SIG-M5 treated with dmso at 0.1 percent for 504 hours (cell line): Measurements from ENCODE around the gene FBXL13.
"Not testable (repeated sequence)": the region's sequence is repeated elsewhere in the genome, so short reads cannot be mapped to it uniquely, and the experiment has no call there.

Experiments
- DNase-seq: peaks from one replicate; lab custom pipeline; 2025; ENCODE audit not compliant: unreplicated experiment; lab: John Stamatoyannopoulos, UW

Gene FBXL13

GRCh38 chr7:103080923-103081322 is 6.3 kb upstream of the FBXL13 start:
- no peak for DNase-seq

DNA sequence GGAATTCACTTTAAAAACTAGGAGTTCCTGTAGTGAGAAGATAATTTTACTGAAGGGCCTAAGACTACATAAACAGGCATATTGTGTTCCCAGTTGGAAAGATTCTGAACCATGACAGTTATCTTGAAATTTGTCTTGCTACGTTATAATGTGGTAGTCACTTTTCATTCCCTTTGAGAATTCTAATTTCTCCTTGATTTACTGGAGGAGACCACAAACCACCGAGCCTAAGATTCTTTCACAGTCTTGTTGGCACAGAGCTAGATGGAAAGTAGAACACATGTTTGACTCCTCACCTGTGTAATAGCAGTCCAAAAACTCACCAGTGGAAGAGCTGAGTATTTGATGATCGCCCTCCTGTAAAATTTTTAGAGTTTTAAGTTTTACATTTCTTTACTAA is 5.2 kb upstream of the FBXL13 start:
- DNase-seq, result no peak

- not testable (repeated sequence) for DNase-seq
Observed at GRCh38 chr7:103078226-103078625, 3.6 kb upstream of the FBXL13 start.

DNA sequence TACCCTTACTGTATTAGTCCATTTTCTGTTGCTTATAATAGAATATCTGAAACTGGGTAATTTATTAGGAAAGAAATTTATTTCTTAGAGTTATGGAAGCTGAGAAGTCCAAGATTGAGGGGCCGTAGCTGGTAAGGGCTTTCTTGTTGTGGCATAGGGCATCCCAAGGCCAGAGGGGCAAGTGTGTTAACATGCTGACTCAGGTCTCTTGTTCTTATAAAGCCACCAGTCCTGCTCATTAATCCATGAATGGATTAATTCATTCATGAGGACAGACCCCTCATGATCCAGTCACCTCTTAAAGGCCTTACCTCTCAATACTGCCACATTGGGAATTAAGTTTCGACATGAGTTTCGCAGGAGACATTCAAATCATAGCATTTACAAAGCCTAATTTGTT is 2.7 kb upstream of the FBXL13 start:
- DNase-seq, result no peak

DNA sequence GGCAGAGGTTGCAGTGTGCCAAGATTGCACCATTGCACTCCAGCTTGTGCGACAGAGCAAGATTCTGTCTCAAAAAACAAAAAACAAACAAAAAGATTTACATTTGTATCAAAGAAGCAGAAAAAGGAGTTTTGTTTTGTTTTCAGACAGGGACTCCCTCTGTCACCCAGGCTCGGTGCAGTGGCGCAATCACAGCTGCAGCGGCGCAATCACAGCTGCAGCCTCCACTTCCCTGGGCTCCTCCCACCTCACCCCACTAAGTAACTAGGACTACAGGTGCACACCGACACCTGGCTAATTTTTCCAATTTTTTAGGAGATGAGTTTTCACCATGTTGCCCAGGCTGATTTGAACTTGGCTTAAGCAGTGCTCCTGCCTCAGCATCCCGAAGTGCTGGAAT is 2.2 kb upstream of the FBXL13 start:
- no peak for DNase-seq

GRCh38 chr7:103075337-103075918 is 832 bp upstream of the FBXL13 start:
- DNase-seq, result peak; percentile 32

- DNase-seq, result no peak
Observed at GRCh38 chr7:103073989-103074518, 542 bp downstream of the FBXL13 start.

GRCh38 chr7:103071000-103071399 is 3.6 kb downstream of the FBXL13 start:
- no peak for DNase-seq

DNA sequence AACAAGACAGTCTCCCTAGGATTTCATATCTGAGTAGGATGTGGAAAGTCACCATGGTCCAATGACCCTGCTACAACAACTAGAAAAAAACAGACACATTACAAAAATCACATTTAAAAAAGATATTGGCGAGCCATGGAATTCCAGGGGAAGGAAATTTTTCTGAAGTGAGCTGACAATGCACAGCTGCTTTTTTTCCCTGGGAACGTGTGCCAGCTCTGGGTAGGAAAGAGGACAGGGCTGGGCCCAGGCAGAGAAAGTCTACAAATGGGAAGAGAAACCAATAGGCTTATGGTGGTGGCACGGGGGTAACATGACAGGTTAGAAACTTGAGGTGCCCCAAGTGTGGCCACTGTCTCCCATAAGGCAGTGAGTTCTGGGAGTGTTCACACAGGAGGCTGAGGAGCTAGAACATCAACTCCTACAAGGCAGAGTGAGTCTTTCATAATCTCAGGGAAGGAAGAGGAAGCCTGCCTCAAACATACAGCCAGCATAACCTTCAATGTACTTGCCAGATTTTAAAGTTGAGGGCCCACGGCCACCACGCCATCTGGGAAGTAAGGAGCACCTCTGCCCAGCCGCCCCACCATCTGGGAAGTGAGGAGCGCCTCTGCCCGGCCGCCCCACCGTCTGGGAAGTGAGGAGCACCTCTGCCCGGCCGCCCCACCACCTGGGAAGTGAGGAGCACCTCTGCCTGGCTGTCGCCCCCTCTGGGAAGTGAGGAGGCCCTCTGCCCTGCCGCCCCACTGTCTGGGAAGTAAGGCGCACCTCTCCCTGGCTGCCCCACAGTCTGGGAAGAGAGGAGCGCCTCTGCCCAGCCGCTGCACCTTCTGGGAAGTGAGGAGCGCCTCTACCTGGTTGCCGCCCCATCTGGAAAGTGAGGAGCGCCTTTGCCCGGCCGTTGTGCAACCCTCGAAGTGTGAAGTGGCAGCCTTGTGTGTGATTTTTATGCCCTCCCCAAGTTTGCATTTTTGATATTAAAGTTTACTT is 5.9 kb downstream of the FBXL13 start:
- no peak for DNase-seq

- peak; percentile 12 for DNase-seq
Observed at GRCh38 chr7:103065667-103066066, 8.9 kb downstream of the FBXL13 start.

- no peak for DNase-seq
Observed at GRCh38 chr7:103063895-103064294, 10.7 kb downstream of the FBXL13 start.

GRCh38 chr7:103059471-103059870 is 15.1 kb downstream of the FBXL13 start:
- DNase-seq, result peak; percentile 5

- no peak for DNase-seq
Observed at GRCh38 chr7:103058122-103058521, 16.5 kb downstream of the FBXL13 start.

GRCh38 chr7:103056006-103056405 is 18.6 kb downstream of the FBXL13 start:
- DNase-seq, result not testable (repeated sequence)

GRCh38 chr7:103051519-103051918 is 23.1 kb downstream of the FBXL13 start:
- no peak for DNase-seq

DNA sequence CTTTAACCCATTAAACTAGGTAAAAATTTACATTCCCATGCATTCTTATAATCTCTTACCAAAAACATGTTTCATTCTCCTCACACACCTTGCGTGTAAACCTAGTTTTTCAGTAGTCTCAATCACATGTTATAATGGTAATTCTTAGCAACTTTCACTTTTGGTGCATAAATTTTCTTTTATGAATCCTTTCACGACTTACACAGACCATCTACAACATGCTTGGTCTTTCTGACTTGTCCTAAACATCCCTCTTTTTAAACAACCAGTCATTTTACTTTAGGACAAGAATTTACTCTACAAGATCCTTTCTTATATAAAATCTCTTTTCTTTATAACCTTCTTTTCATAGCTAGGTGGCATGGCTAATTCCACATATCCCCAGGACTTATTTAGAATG is 25.8 kb downstream of the FBXL13 start:
- DNase-seq, result no peak

DNA sequence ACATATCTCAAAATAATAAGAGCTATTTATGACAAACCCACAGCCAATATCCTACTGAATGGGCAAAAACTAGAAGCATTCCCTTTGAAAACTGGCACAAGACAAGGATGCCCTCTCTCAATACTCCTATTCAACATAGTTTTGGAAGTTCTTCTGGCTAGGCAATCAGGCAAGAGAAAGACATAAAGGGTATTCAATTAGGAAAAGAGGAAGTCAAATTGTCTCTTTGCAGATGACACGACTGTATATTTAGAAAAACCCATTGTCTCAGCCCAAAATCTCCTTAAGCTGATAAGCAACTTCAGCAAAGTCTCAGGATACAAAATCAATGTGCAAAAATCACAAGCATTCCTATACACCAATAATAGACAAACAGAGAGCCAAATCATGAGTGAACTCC is 32.8 kb downstream of the FBXL13 start:
- DNase-seq, result not testable (repeated sequence)

DNA sequence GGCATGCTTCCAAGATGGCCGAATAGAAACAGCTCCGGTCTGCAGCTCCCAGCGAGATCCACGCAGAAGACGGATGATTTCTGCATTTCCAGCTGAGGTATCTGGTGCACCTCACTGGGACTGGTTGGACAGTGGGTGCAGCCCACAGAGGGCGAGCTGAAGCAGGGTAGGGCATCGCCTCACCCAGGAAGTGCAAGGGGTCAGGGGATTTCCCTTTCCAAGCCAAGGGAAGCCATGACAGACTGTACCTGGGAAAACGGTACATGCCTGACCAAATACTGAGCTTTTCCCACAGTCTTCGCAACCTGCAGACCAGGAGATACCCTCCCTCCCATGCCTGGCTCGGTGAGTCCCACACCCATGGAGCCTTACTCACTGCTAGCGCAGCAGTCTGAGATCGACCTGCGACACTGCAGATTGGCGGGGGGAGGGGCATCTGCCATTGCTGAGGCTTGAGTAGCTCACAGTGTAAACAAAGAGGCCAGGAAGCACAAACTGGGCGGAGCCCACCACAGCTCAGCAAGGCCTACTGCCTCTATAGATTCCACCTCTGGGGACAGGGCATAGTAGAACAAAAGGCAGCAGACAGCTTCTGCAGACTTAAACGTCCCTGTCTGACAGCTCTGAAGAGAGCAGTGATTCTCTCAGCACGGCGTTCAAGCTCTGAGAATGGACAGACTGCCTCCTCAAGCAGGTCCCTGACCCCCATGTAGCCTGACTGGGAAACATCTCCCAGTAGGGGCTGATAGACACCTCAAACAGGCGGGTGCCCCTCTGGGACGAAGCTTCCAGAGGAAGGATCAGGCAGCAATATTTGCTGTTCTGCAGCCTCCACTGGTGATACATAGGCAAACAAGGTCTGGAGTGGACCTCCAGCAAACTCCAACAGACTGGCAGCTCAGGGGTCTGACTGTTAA is 36.5 kb downstream of the FBXL13 start:
- not testable (repeated sequence) for DNase-seq

DNA sequence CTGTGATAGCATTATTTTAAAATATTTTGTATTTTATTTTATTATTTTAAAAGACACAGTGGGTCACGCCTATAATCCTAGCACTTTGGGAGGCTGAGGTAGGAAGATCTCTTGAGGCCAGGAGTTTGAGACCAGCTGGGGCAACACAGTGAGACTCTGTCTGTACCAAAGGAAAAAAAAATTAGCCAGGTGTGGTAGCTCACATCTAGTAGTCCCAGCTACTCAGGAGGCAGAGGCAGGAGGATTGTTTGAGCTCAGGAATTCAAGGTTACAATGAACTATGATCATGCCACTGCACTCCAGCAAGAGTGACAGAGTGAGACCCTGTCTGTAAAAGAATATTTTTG is 37.1 kb downstream of the FBXL13 start:
- no peak for DNase-seq

DNA sequence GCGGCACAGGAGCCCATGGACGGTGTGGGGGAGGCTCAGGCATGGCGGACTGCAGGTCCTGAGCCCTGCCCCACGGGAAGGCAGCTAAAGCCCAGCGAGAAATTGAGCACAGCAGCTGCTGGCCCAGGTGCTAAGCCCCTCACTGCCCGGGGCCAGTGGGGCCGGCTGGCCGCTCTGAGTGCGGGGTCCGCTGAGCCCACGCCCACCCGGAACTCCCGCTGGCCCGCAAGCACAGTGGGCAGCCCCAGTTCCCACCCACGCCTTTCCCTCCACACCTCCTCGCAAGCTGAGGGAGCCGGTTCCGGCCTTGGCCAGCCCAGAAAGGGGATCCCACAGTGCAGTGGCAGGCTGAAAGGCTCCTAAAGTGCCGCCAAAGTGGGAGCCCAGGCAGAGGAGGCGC is 40.3 kb downstream of the FBXL13 start:
- not testable (repeated sequence) for DNase-seq

DNA sequence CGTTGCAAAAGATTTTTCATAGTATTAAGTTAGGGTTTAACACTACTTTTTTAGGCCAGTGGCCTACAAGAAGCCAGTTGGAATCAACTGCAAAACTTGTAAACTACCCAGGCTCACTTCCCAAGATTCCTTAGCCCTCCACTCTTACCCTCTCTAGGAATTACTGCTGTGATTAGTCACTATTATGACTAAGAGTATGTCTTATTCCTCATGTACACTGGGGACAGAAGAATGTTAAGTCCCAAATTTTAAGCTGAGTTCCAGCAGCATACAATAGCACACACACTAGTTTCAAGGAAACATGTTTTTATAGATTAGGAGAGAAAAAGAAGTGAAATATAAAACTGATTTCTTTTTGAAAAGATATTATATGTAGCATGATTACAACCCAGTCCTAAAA is 42.8 kb downstream of the FBXL13 start:
- no peak for DNase-seq
